HCT116 (cell line): ENCODE results near the gene TMEM242.

Experiments used
- EGR1 ChIP-seq: IDR thresholded peaks from 2 replicates; pipeline ENCODE4 v1.6.1; 2012; ENCODE audit warnings: low read depth
- EZH2phosphoT487 ChIP-seq: fragments of 200-600 bp; IDR thresholded peaks from 2 replicates; pipeline ENCODE4 v1.6.1; 2018; ENCODE audit warnings: antibody characterized with exemption, borderline replicate concordance
- JUND ChIP-seq: IDR thresholded peaks from 2 replicates; pipeline ENCODE4 v1.6.1; 2012
- POLR2A ChIP-seq: IDR thresholded peaks from 2 replicates; pipeline ENCODE4 v1.7.0; 2011; ENCODE audit warnings: borderline replicate concordance; ENCODE audit not compliant: insufficient read depth, insufficient read length; ENCODE audit errors: extremely low read depth
- POLR2AphosphoS5 ChIP-seq: IDR thresholded peaks from 2 replicates; pipeline ENCODE4 v1.6.1; 2011; ENCODE audit warnings: mild to moderate bottlenecking, low read depth, low read length, moderate library complexity
- RAD21 ChIP-seq: IDR thresholded peaks from 2 replicates; pipeline ENCODE4 v1.6.1; 2012; ENCODE audit warnings: low read depth, mild to moderate bottlenecking
- SIN3A ChIP-seq: IDR thresholded peaks from 2 replicates; pipeline ENCODE4 v1.6.1; 2012; ENCODE audit warnings: low read depth
- YY1 ChIP-seq: IDR thresholded peaks from 2 replicates; pipeline ENCODE4 v1.6.1; 2011; ENCODE audit warnings: low read length, low read depth, moderate library complexity, mild to moderate bottlenecking; ENCODE audit not compliant: insufficient replicate concordance; ENCODE audit errors: extremely low read depth
- ZNF274 ChIP-seq: fragments of 200-500 bp; sonication (Bioruptor generic); IDR thresholded peaks from 2 replicates; pipeline ENCODE4 v1.6.1; 2014; ENCODE audit warnings: mild to moderate bottlenecking, low read depth, low read length, inconsistent platforms
- TF ChIP-seq, protein P1 (sequence below), 3 experiments: fragments of 200-600 bp in 1 of 3; sonication (generic) in 1 of 3; IDR thresholded peaks in 2 of 3; conservative IDR thresholded peaks in 1 of 3; 2 replicates each; pipeline ENCODE4 v1.5.1; 2012 to 2017; ENCODE audit warnings: low read depth in 2 of 3, low read length in 2 of 3, antibody characterized with exemption in 1 of 3, borderline replicate concordance in 1 of 3, control low read depth in 1 of 3, mild to moderate bottlenecking in 1 of 3, mixed read lengths in 1 of 3, mixed run types in 1 of 3, moderate library complexity in 1 of 3; ENCODE audit not compliant: insufficient read depth in 1 of 3
- TF ChIP-seq, protein P2 (sequence below): IDR thresholded peaks from 2 replicates; pipeline ENCODE4 v1.6.1; 2012; ENCODE audit warnings: low read depth
- TF ChIP-seq, protein P3 (sequence below): IDR thresholded peaks from 2 replicates; pipeline ENCODE4 v1.6.1; 2012
- TF ChIP-seq, protein P4 (sequence below): IDR thresholded peaks from 2 replicates; pipeline ENCODE4 v1.6.1; 2012
- TF ChIP-seq, protein P5 (sequence below): IDR thresholded peaks from 2 replicates; pipeline ENCODE4 v1.6.1; 2011; ENCODE audit warnings: mild to moderate bottlenecking, low read length, moderate library complexity; ENCODE audit not compliant: insufficient replicate concordance; ENCODE audit errors: extremely low read depth

DNA sequence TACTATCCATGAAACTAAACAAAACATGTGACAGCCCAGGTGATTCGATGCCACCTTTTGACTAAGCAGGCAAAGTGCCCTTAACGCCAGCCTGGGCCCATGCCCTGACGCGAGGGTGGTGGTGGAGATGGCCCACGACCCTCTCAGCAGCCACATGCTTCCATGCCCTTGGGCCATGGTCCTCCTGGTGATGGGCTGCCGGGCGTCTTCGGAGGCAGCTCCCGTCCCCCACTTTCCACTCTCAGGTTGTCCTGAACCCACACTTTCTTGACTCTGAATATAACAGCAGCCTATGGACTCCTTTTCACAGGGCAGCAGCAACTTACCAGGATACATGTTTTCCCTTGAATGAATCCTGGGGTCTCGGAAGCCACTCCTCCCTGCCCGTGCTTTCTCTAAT, 33.6 kb downstream of the TMEM242 start:
- TF ChIP-seq, protein P1, sequence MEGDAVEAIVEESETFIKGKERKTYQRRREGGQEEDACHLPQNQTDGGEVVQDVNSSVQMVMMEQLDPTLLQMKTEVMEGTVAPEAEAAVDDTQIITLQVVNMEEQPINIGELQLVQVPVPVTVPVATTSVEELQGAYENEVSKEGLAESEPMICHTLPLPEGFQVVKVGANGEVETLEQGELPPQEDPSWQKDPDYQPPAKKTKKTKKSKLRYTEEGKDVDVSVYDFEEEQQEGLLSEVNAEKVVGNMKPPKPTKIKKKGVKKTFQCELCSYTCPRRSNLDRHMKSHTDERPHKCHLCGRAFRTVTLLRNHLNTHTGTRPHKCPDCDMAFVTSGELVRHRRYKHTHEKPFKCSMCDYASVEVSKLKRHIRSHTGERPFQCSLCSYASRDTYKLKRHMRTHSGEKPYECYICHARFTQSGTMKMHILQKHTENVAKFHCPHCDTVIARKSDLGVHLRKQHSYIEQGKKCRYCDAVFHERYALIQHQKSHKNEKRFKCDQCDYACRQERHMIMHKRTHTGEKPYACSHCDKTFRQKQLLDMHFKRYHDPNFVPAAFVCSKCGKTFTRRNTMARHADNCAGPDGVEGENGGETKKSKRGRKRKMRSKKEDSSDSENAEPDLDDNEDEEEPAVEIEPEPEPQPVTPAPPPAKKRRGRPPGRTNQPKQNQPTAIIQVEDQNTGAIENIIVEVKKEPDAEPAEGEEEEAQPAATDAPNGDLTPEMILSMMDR (IDR thresholded peaks at IDR 0.05 in 2 of 3, conservative IDR thresholded peaks at IDR 0.05 in 1 of 3; ENCODE audit: borderline replicate concordance in 1 of 3, insufficient read depth in 1 of 3, low read depth in 2 of 3, low read length in 2 of 3), result no peak
- TF ChIP-seq, protein P2, sequence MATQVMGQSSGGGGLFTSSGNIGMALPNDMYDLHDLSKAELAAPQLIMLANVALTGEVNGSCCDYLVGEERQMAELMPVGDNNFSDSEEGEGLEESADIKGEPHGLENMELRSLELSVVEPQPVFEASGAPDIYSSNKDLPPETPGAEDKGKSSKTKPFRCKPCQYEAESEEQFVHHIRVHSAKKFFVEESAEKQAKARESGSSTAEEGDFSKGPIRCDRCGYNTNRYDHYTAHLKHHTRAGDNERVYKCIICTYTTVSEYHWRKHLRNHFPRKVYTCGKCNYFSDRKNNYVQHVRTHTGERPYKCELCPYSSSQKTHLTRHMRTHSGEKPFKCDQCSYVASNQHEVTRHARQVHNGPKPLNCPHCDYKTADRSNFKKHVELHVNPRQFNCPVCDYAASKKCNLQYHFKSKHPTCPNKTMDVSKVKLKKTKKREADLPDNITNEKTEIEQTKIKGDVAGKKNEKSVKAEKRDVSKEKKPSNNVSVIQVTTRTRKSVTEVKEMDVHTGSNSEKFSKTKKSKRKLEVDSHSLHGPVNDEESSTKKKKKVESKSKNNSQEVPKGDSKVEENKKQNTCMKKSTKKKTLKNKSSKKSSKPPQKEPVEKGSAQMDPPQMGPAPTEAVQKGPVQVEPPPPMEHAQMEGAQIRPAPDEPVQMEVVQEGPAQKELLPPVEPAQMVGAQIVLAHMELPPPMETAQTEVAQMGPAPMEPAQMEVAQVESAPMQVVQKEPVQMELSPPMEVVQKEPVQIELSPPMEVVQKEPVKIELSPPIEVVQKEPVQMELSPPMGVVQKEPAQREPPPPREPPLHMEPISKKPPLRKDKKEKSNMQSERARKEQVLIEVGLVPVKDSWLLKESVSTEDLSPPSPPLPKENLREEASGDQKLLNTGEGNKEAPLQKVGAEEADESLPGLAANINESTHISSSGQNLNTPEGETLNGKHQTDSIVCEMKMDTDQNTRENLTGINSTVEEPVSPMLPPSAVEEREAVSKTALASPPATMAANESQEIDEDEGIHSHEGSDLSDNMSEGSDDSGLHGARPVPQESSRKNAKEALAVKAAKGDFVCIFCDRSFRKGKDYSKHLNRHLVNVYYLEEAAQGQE, result no peak
- TF ChIP-seq POLR2A, result no peak
- no peak for TF ChIP-seq JUND
- no peak for TF ChIP-seq SIN3A
- TF ChIP-seq, protein P3, sequence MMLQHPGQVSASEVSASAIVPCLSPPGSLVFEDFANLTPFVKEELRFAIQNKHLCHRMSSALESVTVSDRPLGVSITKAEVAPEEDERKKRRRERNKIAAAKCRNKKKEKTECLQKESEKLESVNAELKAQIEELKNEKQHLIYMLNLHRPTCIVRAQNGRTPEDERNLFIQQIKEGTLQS, result no peak
- no peak for TF ChIP-seq EZH2phosphoT487
- TF ChIP-seq, protein P4, sequence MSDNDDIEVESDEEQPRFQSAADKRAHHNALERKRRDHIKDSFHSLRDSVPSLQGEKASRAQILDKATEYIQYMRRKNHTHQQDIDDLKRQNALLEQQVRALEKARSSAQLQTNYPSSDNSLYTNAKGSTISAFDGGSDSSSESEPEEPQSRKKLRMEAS, result no peak
- TF ChIP-seq RAD21, result no peak
- no peak for TF ChIP-seq YY1
- TF ChIP-seq EGR1, result no peak
- TF ChIP-seq POLR2AphosphoS5, result no peak
- TF ChIP-seq, protein P5, sequence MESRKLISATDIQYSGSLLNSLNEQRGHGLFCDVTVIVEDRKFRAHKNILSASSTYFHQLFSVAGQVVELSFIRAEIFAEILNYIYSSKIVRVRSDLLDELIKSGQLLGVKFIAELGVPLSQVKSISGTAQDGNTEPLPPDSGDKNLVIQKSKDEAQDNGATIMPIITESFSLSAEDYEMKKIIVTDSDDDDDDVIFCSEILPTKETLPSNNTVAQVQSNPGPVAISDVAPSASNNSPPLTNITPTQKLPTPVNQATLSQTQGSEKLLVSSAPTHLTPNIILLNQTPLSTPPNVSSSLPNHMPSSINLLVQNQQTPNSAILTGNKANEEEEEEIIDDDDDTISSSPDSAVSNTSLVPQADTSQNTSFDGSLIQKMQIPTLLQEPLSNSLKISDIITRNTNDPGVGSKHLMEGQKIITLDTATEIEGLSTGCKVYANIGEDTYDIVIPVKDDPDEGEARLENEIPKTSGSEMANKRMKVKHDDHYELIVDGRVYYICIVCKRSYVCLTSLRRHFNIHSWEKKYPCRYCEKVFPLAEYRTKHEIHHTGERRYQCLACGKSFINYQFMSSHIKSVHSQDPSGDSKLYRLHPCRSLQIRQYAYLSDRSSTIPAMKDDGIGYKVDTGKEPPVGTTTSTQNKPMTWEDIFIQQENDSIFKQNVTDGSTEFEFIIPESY, result no peak
- TF ChIP-seq ZNF274, result no peak
